ENCODE results near the gene NCK1. TPM values are rescaled to one million over a fixed set of nuclear protein-coding genes. Genes with fewer than 3 reads are reported as not detected.
"Not testable (repeated sequence)": the region's sequence is repeated elsewhere in the genome, so short reads cannot be mapped to it uniquely, and the experiment has no call there.

Gene NCK1
- total RNA-seq, 2 experiments from 2014 or later: 37.2 to 42.2 TPM

GRCh38 chr3:136952292-136952691 lies 90.3 kb downstream of the NCK1 start:
- POLR2A ChIA-PET: no interaction called here

GRCh38 chr3:136954251-136954650 lies 92.2 kb downstream of the NCK1 start:
- ATAC-seq (ENCODE audit: low read depth): no peak
- Mint-ChIP-seq H3K27me3 (no peaks in the 10 kb centered on the region), H3K36me3 (peaks cover 15% of the 10 kb centered on the region), H3K4me1 (peaks cover 7% of the 10 kb centered on the region), H3K4me3 (no peak overlapping the region), H3K27ac (no peak overlapping the region), H3K9me3 (no peaks in the 10 kb centered on the region)
- POLR2A ChIA-PET: no interaction called here
- DNase-seq: no peak

More at GRCh38 chr3:136952292-136952691, 90.3 kb downstream of the NCK1 start:
- Mint-ChIP-seq H3K4me1 (peaks cover 9% of the 10 kb centered on the region), H3K27ac (no peak overlapping the region), H3K36me3 (peaks cover 16% of the 10 kb centered on the region), H3K9me3 (no peaks in the 10 kb centered on the region), H3K4me3 (no peak overlapping the region), H3K27me3 (no peaks in the 10 kb centered on the region)
- DNase-seq (no peak), ATAC-seq (ENCODE audit: low read depth) (no peak)

GRCh38 chr3:136954980-136955780 lies 93.2 kb downstream of the NCK1 start:
- Mint-ChIP-seq H3K27me3 (no peaks in the 10 kb centered on the region), H3K36me3 (peaks cover 16% of the 10 kb centered on the region), H3K4me3 (no peak overlapping the region), H3K27ac (no peak overlapping the region), H3K4me1 (peaks cover 7% of the 10 kb centered on the region), H3K9me3 (no peaks in the 10 kb centered on the region)
- no peak for DNase-seq
- POLR2A ChIA-PET: no interaction called here
- no peak for ATAC-seq (ENCODE audit: low read depth)

- Mint-ChIP-seq H3K4me1 (peaks cover 7% of the 10 kb centered on the region), H3K36me3 (peaks cover 20% of the 10 kb centered on the region), H3K9me3 (no peaks in the 10 kb centered on the region), H3K4me3 (no peak overlapping the region), H3K27ac (no peak overlapping the region), H3K27me3 (no peaks in the 10 kb centered on the region)
- ATAC-seq (ENCODE audit: low read depth): no peak
- POLR2A ChIA-PET: no interaction called here
- no peak for DNase-seq
These were observed 93.8 kb downstream of the NCK1 start for GRCh38 chr3:136955813-136956212.

GRCh38 chr3:136956971-136957370 lies 95.0 kb downstream of the NCK1 start:
- no peak for ATAC-seq (ENCODE audit: low read depth)

GRCh38 chr3:136957751-136958288 lies 95.8 kb downstream of the NCK1 start, which contains the start of gene IL20RB:
Gene IL20RB, plus strand, starts transcription at chr3:136957983. Its CDS starts 131 bp downstream, at chr3:136958114.
- DNase-seq (no peak), ATAC-seq (ENCODE audit: low read depth) (no peak)
- H3K27me3 Mint-ChIP-seq: no peaks in the 10 kb centered on the region
- no peak within 1 kb of the TSS for H3K4me3 Mint-ChIP-seq
- no peaks in the 10 kb centered on the region for H3K9me3 Mint-ChIP-seq
- H3K27ac Mint-ChIP-seq: no peak within 1 kb of the TSS
- POLR2A ChIA-PET: interaction anchor here (1.2 kb wide), 1 partner anchor 205 kb away, joined by 4 read pairs; no protein-coding TSS in a partner anchor
- peaks cover 7% of the 10 kb centered on the region for H3K4me1 Mint-ChIP-seq
- peaks cover 15% of the 10 kb centered on the region for H3K36me3 Mint-ChIP-seq

More at GRCh38 chr3:136956971-136957370, 95.0 kb downstream of the NCK1 start:
- no peak for DNase-seq
- Mint-ChIP-seq H3K27me3 (no peaks in the 10 kb centered on the region), H3K4me3 (no peak overlapping the region), H3K4me1 (peaks cover 7% of the 10 kb centered on the region), H3K27ac (no peak overlapping the region), H3K9me3 (no peaks in the 10 kb centered on the region), H3K36me3 (peaks cover 17% of the 10 kb centered on the region)
- POLR2A ChIA-PET: interaction anchor here (1.2 kb wide), 1 partner anchor 204 kb away, joined by 4 read pairs; no protein-coding TSS in a partner anchor

- Mint-ChIP-seq H3K27ac (no peak overlapping the region), H3K27me3 (no peaks in the 10 kb centered on the region), H3K4me3 (no peak overlapping the region), H3K4me1 (peaks cover 7% of the 10 kb centered on the region), H3K9me3 (no peaks in the 10 kb centered on the region), H3K36me3 (peaks cover 15% of the 10 kb centered on the region)
- DNase-seq (no peak), ATAC-seq (ENCODE audit: low read depth) (no peak)
- POLR2A ChIA-PET: no interaction called here
These were observed 96.9 kb downstream of the NCK1 start for GRCh38 chr3:136958939-136959338.

- Mint-ChIP-seq H3K4me3 (no peak overlapping the region), H3K27me3 (no peaks in the 10 kb centered on the region), H3K9me3 (no peaks in the 10 kb centered on the region), H3K27ac (no peak overlapping the region), H3K4me1 (peaks cover 7% of the 10 kb centered on the region), H3K36me3 (peaks cover 15% of the 10 kb centered on the region)
- DNase-seq (no peak), ATAC-seq (ENCODE audit: low read depth) (no peak)
- POLR2A ChIA-PET: no interaction called here
These were observed 97.6 kb downstream of the NCK1 start for GRCh38 chr3:136959599-136959998.

GRCh38 chr3:136960838-136961836 lies 99.1 kb downstream of the NCK1 start:
- no peaks in the 10 kb centered on the region for H3K9me3 Mint-ChIP-seq
- H3K27ac Mint-ChIP-seq: no peak overlapping the region
- DNase-seq (no peak), ATAC-seq (ENCODE audit: low read depth) (no peak)
- no peaks in the 10 kb centered on the region for H3K27me3 Mint-ChIP-seq
- POLR2A ChIA-PET: no interaction called here
- no peak overlapping the region for H3K4me3 Mint-ChIP-seq
- no peaks in the 10 kb centered on the region for H3K4me1 Mint-ChIP-seq
- peaks cover 8% of the 10 kb centered on the region for H3K36me3 Mint-ChIP-seq

GRCh38 chr3:136962927-136963326 lies 100.9 kb downstream of the NCK1 start:
- Mint-ChIP-seq H3K27ac (no peak overlapping the region), H3K27me3 (no peaks in the 10 kb centered on the region), H3K36me3 (peaks cover 5% of the 10 kb centered on the region), H3K4me1 (no peaks in the 10 kb centered on the region), H3K9me3 (no peaks in the 10 kb centered on the region), H3K4me3 (no peak overlapping the region)
- DNase-seq (no peak), ATAC-seq (ENCODE audit: low read depth) (no peak)
- POLR2A ChIA-PET: no interaction called here

GRCh38 chr3:136969539-136969938 lies 107.5 kb downstream of the NCK1 start:
- H3K27ac Mint-ChIP-seq; POLR2A ChIA-PET; H3K27me3 Mint-ChIP-seq; H3K4me3 Mint-ChIP-seq; ATAC-seq (ENCODE audit: low read depth); DNase-seq; H3K4me1 Mint-ChIP-seq; H3K9me3 Mint-ChIP-seq; H3K36me3 Mint-ChIP-seq: not testable (repeated sequence)

- POLR2A ChIA-PET: no interaction called here
- H3K9me3 Mint-ChIP-seq: peaks cover 13% of the 10 kb centered on the region
- H3K27ac Mint-ChIP-seq: no peak overlapping the region
- H3K4me3 Mint-ChIP-seq: no peak overlapping the region
- no peaks in the 10 kb centered on the region for H3K27me3 Mint-ChIP-seq
- peaks cover 9% of the 10 kb centered on the region for H3K36me3 Mint-ChIP-seq
- ATAC-seq (ENCODE audit: low read depth) (no peak), DNase-seq (no peak)
- H3K4me1 Mint-ChIP-seq: no peaks in the 10 kb centered on the region
These were observed 111.3 kb downstream of the NCK1 start for GRCh38 chr3:136973352-136973751.

GRCh38 chr3:136974670-136975069 lies 112.7 kb downstream of the NCK1 start:
- POLR2A ChIA-PET: no interaction called here
- H3K4me1 Mint-ChIP-seq: no peaks in the 10 kb centered on the region
- ATAC-seq (ENCODE audit: low read depth) (no peak), DNase-seq (no peak)
- H3K4me3 Mint-ChIP-seq: no peak overlapping the region
- H3K9me3 Mint-ChIP-seq: peaks cover 13% of the 10 kb centered on the region
- no peaks in the 10 kb centered on the region for H3K27me3 Mint-ChIP-seq
- peaks cover 9% of the 10 kb centered on the region for H3K36me3 Mint-ChIP-seq
- no peak overlapping the region for H3K27ac Mint-ChIP-seq
